Upper lobe of left lung (tissue), 6 donors: ENCODE measurements around the gene MYEOV. TPM values are rescaled to one million over a fixed set of nuclear protein-coding genes. Genes with fewer than 3 reads are reported as not detected.
A peak's percentile ranks its signal among the peaks of the same experiment; 100 is the strongest.

Experiments
- ATAC-seq, 2 donors: fragments of 200-7000 bp; cut with Tn5 transposase; one replicate each; pipeline ENCODE4 v1.9.1; 2022; ENCODE audit warnings: mild to moderate bottlenecking in 2 of 2, moderate library complexity in 2 of 2; ENCODE audit not compliant: low FRiP score in 2 of 2
- DNase-seq, 2 donors: peaks; one replicate each; pipeline ENCODE4 v3.0.0-alpha.2; 2019 to 2020
- H3K27ac ChIP-seq, 4 donors: fragments of 200-600 bp; sonication (generic); one replicate each; pipeline ENCODE4 v1.5.1; 2016 to 2019
- H3K27me3 ChIP-seq, 4 donors: fragments of 200-600 bp; sonication (generic); one replicate each; pipeline ENCODE4 v1.5.1; 2017 to 2019
- H3K36me3 ChIP-seq, 4 donors: fragments of 200-600 bp; sonication (generic); one replicate each; pipeline ENCODE4 v1.5.1; 2016 to 2019
- H3K4me1 ChIP-seq, 4 donors: fragments of 200-600 bp; sonication (generic); one replicate each; pipeline ENCODE4 v1.5.1; 2018 to 2019
- H3K4me3 ChIP-seq, 4 donors: fragments of 200-600 bp; sonication (generic); one replicate each; pipeline ENCODE4 v1.5.1; 2017 to 2019; ENCODE audit warnings: mild to moderate bottlenecking in 2 of 4, moderate library complexity in 1 of 4
- H3K9me3 ChIP-seq, 4 donors: fragments of 200-600 bp; sonication (generic); one replicate each; pipeline ENCODE4 v1.5.1; 2018 to 2019
- CTCF ChIP-seq, 6 experiments: fragments of 450-650 bp in 4 of 6; fragments of 200-600 bp in 2 of 6; sonication (generic) in 2 of 6; IDR thresholded peaks; one replicate each; pipeline ENCODE4 v1.5.1; 2016 to 2019; ENCODE audit warnings: antibody characterized with exemption in 6 of 6
- EP300 ChIP-seq, 4 donors: sonication (generic); formaldehyde crosslinking; IDR thresholded peaks; one replicate each; pipeline ENCODE4 v1.5.1; 2017; ENCODE audit warnings: antibody characterized with exemption in 4 of 4, control low read depth in 2 of 4
- POLR2A ChIP-seq, 4 donors: fragments of 450-650 bp; IDR thresholded peaks; one replicate each; pipeline ENCODE4 v1.5.1; 2016 to 2017; ENCODE audit warnings: antibody characterized with exemption in 4 of 4, mild to moderate bottlenecking in 2 of 4
- POLR2AphosphoS5 ChIP-seq, 2 donors: sonication (generic); formaldehyde crosslinking; IDR thresholded peaks; one replicate each; pipeline ENCODE4 v1.5.1; 2017; ENCODE audit warnings: antibody characterized with exemption in 2 of 2
- WGBS, 2 donors: methylation state at CpG; one replicate each; pipeline ENCODE4 v1.1.5; 2017 to 2018; 5-methylcytosine and 5-hydroxymethylcytosine counted together
- total RNA-seq, 6 donors: library from RNA; depleted of rRNA in 4 of 6; stranded (reverse); fragments of >200 nt in 4 of 6; gene quantifications; one replicate each; pipeline versions ENCODE4 v1.1.0 to v1.2.1, GENCODE V29; 2016 to 2021
- donor health status: DM: no; HTN: no; CAD: no; lungs with moderate emphysema.
- donor health status: DM: no; HTN: yes; CAD: no; lungs with severe emphysema.

The MYEOV gene
- total RNA-seq, 6 donors from 2014 or later, result 0.30 to 0.98 (median 0.77) TPM; not detected in 2

DNA sequence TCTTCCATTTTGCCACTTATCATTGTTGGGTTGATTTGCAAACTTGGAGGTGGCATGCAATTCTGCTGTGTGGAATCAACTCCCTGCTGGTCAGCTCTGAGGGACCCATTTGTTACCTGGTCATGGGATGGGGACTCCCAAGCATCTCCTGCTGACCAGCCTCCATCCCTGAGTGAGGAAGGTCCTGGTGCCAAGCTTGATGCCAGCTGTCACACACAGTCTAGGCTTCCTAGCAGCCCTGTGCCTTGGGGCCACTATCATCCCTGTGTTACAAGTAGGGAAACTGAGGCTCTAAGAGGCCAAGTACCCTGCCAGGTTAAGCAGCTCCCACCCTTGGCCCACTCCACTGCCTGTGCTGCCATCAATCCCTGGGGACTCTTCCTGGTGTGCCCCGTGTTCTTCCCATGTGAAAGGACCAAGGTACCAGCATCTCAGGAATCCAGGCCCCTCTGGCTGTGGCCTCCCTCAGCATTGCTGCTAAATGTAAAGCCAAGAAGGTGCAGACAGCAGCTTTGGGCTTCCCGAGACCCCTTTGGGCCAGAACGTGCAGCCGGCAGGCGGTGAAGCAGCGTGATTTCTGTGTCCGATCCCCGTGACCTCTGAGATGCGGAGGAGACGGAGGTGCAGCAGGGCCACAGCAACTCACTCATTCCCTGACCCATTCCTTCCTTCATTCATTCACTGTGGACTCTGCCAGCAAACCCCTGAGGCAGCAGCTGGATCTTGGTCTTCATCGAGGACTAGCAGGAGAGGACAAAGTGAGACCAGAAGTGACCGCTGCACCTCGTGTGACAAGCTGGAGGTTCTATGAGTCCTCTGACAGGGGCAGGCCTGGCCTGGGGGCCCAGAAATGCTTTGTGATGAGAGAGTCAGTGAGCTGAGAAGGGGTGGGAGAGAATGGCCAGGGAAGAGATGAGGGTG lies 49.7 kb downstream of the MYEOV start:
- no peaks in the 10 kb centered on the region for H3K4me1 ChIP-seq
- no peaks in the 10 kb centered on the region for H3K9me3 ChIP-seq
- no peak overlapping the region for H3K4me3 ChIP-seq
- H3K36me3 ChIP-seq, result no peaks in the 10 kb centered on the region
- ATAC-seq (peak; percentile 8 to 16), DNase-seq (peak in 1 of 2 donors; percentile 6)
- TF ChIP-seq EP300 (IDR thresholded peaks at IDR 0.05), result no peak
- WGBS, 2 donors, result 94 to 97% methylated on average over 9 to 13 of the region's 13 CpGs
- H3K27me3 ChIP-seq, result no peaks in the 10 kb centered on the region
- no peak overlapping the region for H3K27ac ChIP-seq

- no peak overlapping the region for H3K4me3 ChIP-seq
- TF ChIP-seq POLR2A (IDR thresholded peaks at IDR 0.05) (no peak), POLR2AphosphoS5 (IDR thresholded peaks at IDR 0.05) (no peak), CTCF (IDR thresholded peaks at IDR 0.05) (no peak)
- H3K27ac ChIP-seq, result no peak overlapping the region
- no peaks in the 10 kb centered on the region for H3K4me1 ChIP-seq
- no peaks in the 10 kb centered on the region for H3K9me3 ChIP-seq
- DNase-seq (peak in 1 of 2 donors; percentile 4), ATAC-seq (no peak)
- 86 to 87% methylated on average over 7 of the region's 7 CpGs for WGBS, 2 donors
- no peaks in the 10 kb centered on the region for H3K27me3 ChIP-seq
- no peaks in the 10 kb centered on the region for H3K36me3 ChIP-seq
Observed at GRCh38 chr11:69344570-69345145, 50.7 kb downstream of the MYEOV start.

Other genes with a start within 250 kb of the MYEOV start
- 10 to 100 TPM; 12.5 to 61.8 (median 18.8) TPM for gene TPCN2, start 245.2 kb upstream of the MYEOV start, total RNA-seq
- under 1 TPM in 4 of 6 donors, not detected in 2; 0.10 to 0.67 (median 0.55) TPM for gene SMIM38, start 138.2 kb upstream of the MYEOV start, total RNA-seq
- gene LINC01488, start 187.5 kb downstream of the MYEOV start, total RNA-seq, result not detected